ENCODE measurements around the gene HEPN1.

HEPN1 gene

DNA sequence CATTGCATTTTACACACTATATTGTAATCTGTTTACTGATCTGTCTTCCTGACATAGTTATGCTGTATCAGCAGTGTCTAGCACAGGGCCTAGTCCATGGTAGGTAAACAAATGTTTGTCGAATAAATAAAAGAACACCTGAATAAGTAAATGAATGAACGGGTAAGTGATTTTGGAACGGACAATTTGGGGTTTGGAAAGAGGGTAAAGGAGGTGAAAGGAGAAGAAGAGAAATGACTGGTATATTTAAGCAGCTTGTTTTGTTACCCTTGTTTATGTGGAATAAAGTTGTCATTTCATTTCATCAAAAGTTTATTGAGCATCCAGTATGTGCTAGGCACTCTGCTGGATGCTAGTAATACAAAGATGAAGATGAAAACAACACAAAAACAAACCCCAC is at the start of gene HEPN1:
TSS of gene HEPN1 (plus strand) at position 301 of the 400 bp plus-strand sequence.
- no peak for DNase-seq (ENCODE audit: low read depth)

DNA sequence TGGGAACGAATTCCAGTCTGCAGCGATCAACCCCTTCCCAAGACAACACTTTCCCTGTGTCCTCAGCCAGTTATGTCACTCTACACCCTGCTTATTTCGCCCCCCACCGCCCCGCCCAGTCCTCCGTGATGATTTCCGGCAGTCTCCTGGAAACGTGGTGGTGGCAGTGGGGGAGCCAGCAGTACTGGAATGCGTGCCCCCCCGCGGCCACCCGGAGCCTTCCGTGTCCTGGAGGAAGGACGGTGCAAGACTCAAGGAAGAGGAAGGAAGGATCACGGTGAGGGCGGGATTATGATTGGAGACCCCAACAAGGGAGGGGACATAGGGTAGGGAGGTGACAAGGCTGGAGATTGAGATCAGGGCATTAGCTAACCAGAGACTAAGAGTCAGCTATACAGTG is 49.7 kb upstream of the HEPN1 start:
- DNase-seq (ENCODE audit: low read depth), result no peak

DNA sequence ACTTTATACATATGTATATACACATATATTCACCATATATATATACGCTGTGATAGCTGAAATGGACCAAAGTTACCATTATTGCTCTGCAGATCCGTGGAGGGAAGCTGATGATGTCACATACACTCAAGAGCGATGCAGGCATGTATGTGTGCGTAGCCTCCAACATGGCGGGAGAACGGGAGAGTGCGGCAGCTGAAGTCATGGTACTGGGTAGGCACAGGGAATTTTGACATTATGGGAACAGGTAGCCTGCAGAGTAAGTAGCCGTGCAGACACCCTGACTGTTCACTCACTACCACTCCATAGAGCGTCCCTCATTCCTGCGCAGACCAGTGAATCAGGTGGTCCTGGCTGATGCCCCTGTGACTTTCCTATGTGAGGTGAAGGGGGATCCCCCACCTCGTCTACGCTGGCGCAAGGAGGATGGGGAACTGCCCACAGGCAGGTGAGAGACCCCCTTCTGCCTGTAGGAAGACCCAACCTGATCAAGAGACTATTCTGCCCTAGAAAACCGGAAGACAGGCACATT is 49.1 kb upstream of the HEPN1 start:
- DNase-seq (ENCODE audit: low read depth), result no peak

DNA sequence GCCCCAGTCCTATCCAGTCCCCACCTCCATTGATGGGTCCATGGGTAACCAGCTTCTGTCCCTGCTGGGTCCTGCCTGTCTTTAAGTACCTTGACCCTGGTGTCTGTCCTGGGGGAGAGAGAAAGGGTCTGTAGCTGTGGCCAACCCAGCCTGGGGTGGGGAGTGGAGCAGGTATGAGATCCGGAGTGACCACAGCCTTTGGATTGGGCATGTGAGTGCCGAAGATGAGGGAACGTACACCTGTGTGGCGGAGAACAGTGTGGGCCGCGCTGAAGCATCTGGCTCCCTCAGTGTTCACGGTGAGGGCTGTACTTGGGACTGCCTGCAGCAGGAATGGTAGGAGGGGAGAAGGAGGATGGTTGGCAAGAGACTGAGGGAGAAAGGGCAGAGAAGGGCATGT is 48.6 kb upstream of the HEPN1 start:
- DNase-seq (ENCODE audit: low read depth), result no peak

DNA sequence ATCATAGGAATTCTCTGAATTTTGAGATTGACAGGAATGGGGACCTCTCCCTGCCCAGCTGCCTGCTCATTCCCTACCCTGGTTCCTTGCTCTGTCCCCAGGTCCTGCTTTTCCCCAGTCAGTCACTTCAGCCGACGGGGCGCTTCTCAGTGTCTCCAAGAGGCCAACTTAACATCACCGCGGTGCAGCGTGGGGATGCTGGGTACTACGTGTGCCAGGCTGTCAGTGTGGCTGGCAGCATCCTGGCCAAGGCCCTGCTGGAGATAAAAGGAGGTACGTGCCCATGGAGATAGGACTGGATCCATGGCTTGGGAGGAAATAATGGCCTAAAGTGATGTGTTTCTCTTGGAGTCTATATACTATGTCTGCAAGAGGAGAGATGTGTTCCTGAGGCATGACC is 46.8 kb upstream of the HEPN1 start:
- DNase-seq (ENCODE audit: low read depth), result no peak

DNA sequence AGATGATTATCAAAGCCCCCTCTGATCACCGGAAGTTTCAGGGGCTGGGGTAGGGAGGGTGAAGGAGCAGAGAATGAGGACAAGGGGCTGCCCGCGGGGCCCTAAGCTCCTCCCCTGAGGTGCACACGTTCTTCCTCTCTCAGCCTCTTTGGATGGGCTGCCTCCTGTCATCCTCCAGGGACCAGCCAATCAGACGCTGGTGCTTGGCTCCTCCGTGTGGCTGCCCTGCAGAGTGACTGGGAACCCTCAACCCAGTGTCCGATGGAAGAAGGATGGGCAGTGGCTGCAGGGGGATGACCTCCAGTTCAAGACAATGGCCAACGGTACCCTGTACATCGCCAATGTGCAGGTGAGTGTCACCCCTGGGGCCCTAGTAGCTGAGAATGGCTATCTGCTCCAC is 46.3 kb upstream of the HEPN1 start:
- no peak for DNase-seq (ENCODE audit: low read depth)

DNA sequence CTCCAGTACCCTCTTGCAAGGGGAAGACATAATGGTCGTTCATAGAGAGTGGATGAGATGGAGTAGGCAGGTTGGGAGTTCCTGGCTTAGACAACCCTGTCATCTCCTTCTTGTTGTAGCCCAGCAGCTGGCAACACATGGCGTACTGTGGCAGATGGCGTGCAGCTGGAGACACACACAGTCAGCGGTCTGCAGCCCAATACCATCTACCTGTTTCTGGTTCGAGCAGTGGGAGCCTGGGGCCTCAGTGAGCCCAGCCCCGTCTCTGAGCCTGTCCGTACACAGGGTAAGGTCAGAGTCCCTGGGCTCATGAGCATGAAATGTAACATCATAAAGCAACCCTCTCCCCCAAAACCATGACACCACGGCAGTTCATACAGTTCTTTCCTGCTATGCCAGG is 45.1 kb upstream of the HEPN1 start:
- no peak for DNase-seq (ENCODE audit: low read depth)

DNA sequence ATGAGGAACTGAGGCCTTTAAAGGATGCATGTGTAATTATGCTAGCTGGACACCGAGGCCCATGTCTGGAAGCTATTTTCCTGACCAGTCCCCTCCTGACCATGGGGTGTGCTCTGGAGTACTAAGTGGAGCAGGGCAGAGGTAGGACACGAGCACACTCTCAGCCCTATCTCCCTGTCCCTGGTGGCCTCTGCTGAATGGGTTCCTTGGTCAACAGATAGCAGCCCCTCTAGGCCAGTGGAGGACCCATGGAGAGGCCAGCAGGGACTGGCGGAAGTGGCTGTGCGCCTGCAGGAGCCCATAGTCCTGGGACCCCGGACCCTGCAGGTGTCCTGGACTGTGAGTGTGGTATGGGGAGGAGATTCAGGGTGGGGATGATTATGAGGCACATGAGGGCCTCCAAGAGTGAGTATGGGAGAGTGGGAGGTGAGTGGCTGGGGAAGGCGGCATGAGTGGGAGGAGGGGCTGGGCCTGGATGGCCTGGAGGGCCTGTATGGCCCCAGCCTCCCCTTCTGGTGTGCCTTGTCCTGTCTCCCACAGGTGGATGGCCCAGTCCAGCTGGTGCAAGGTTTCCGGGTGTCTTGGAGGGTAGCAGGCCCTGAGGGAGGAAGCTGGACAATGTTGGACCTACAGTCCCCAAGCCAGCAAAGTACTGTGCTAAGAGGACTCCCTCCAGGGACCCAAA is 44.3 kb upstream of the HEPN1 start:
- no peak for DNase-seq (ENCODE audit: low read depth)

DNA sequence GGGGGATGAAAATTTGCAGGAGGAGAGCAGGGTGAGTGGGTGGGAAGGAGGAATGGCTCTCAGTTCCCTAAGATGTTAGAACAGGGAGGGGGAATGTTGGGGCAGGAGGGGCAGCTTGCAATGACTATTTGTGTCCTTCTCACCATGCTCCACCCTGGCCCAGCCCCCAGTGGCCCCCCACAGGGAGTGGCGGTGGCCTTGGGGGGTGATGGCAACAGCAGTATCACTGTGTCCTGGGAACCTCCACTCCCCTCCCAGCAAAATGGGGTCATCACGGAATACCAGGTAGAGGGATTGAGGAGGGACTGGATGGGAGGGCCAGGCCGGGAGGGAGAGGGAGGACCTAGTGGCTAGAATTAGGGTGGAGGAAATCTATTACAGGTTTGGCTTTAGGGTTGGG is 43.6 kb upstream of the HEPN1 start:
- DNase-seq (ENCODE audit: low read depth), result no peak

DNA sequence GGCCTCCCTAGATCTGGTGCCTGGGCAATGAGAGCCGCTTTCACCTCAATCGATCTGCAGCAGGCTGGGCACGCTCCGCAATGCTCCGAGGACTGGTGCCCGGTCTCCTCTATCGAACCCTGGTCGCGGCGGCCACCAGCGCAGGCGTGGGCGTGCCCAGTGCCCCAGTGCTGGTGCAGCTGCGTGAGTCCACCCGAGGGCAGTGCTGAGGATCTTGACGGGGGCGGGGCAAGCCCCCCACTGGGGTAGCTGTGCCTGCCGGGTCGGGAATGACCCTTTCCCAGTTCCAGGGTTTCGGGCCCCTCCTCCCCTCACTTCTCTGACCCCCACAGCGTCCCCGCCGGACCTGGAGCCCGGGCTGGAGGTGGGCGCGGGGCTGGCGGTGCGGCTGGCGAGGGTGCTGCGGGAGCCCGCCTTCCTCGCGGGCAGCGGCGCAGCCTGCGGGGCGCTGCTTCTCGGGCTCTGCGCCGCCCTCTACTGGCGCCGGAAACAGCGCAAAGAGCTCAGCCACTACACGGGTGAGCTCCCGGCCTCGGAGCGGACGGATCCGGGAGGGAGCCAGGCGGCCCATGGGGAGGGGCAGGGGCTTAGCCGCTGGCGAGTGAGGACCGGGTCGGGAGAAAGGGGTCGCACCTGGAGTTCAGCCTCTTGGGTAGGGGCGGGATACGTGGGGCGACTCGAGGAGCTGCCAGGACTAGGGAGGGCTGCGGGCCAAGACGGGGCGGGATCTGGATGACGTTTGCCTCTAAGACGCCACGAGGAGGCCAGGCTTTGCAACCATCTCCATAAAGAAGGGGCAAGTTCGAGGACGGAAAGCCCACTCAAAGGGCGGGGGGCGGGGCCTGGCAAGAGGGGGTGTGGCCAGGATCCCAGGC is 42.9 kb upstream of the HEPN1 start:
- peak; percentile 72 for DNase-seq (ENCODE audit: low read depth)

DNA sequence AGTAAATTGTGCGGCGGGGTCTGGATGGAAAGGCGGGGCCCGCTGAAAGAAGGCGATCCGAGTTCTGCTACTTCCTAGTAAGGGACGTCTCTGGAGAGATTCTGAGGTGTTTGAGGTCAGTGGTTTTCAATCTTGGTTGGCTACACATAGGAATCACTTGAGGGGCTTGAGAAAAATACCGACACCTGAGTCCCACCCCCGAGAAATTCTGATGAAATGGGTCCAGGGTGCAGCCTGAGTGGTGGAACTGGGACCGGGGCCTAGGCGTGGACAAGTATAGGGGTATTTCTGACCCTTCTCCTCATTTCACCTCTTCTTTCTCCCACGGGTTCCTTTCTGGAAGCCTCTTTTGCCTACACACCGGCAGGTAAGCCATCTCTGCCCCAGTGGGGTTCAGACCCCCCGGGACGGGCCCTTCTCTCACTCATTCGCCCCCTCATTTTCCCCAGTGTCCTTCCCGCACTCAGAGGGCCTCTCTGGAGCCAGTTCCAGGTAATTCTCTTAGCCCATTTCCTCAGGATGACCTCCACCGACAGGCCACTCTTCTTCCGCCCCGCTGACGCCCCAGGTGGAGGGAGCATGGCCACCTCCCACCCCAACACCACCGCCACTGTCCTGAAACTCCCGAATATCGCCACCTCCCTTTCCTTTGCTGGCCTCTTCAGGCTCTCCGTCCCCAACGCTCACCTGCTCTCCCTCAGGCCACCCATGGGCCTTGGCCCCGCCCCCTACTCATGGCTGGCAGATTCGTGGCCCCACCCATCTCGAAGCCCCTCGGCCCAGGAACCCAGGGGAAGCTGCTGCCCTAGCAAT is 42.0 kb upstream of the HEPN1 start:
- DNase-seq (ENCODE audit: low read depth), result no peak

DNA sequence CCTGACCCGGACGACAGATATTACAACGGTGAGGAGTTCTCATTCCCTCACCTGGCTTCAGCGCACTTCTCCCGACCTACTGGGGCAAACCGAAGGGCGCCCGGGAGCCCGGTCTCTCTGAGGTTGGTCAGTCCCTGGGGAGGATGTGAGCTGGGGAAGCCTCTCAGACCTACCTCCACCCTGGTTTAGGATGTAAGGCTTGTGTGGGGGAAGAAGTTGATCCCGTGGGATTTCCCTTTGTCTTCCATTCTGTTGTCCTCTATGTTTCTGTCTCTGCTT is 41.5 kb upstream of the HEPN1 start:
- no peak for DNase-seq (ENCODE audit: low read depth)

DNA sequence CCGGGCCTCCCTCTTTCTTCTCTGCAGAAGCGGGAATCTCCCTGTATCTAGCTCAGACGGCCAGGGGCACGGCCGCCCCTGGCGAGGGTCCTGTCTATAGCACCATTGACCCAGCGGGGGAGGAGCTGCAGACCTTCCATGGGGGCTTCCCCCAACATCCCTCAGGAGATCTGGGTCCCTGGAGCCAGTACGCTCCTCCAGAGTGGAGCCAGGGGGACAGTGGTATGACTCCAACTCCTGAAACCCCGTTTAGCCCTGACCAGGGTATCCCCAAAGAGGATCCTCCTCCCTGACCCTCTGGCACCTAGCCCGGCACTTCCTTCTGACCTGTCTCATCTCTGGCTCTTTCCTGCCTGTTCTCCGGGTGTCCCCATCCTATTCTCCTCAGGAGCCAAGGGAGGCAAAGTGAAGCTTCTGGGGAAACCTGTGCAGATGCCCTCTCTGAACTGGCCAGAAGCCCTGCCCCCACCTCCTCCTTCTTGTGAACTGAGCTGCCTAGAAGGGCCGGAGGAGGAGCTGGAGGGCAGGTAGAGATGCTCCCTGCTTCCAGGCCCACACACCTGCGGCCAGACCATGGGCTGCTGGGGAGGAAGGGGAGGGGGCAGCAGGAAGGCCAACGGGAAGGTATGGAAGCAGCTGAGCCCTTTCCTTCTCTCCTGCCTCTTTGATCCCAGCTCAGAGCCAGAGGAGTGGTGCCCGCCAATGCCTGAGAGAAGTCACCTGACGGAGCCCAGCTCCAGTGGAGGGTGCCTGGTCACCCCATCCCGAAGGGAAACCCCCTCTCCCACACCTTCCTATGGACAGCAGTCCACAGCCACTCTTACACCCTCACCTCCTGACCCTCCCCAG is 40.9 kb upstream of the HEPN1 start:
- no peak for DNase-seq (ENCODE audit: low read depth)

DNA sequence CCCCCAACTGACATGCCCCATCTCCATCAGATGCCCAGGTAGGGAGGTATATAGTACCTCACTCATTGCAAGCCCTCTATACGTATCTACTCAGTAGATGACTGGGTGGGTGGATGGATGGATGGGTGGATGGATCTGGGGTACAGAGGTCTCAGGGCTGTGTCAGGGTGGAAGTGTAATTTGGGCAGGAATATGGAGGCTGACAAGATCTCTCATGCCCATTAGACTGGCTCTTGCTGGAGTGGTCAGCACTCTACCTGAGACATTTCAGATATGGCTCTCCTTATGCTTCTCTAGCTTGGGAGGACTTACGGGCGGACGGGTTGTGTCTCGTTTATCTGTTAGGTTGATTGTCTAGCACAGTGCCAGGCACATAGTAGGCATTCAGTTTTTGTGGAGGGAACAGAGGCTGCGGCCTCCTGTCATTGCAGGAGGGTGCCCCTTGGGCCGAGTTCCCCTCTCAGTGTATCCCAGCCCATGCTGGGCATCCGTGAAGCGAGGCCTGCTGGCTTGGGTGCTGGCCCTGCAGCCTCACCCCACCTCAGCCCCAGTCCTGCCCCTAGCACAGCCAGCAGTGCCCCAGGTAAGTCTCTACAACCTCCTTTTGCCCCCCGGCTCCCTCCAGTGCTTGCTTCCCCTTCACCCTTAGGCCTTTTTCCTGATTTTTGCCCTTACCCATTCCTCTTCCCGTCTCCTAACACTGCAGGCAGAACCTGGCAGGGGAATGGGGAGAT is 40.1 kb upstream of the HEPN1 start:
- DNase-seq (ENCODE audit: low read depth), result no peak

DNA sequence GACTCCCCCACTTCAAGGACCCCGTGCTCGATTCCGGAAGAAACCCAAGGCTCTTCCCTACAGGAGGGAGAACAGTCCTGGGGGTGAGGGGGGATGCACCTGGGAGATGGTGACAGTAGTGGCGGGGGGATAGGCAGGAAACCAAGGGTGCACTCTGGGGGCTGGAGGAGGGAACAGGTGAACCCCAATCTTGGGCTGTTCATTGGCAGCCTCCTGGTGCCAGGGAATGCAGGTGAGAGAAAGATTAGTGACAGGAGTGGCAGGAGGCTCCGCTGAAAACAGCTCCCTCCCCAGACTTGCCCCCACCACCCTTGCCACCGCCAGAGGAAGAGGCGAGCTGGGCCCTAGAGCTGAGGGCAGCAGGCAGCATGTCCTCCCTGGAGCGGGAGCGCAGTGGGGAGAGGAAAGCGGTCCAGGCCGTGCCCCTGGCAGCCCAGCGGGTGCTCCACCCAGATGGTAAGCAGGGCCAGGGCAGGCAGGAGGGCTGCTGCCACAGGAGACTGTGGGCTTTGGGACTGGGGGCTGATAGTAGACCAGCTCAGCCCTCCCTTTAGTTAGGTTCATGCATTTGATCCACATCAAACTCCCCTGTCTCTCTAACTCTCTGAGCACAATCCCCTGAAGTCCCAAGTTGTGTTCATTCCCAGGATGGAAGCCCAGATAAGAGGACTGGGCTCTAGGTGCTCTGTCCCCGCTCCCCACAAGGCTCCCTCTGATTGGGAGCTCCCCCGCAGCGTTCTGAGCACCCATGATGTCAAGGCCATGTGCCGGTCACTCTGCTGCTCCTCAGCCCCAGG is 39.4 kb upstream of the HEPN1 start:
- DNase-seq (ENCODE audit: low read depth), result no peak

DNA sequence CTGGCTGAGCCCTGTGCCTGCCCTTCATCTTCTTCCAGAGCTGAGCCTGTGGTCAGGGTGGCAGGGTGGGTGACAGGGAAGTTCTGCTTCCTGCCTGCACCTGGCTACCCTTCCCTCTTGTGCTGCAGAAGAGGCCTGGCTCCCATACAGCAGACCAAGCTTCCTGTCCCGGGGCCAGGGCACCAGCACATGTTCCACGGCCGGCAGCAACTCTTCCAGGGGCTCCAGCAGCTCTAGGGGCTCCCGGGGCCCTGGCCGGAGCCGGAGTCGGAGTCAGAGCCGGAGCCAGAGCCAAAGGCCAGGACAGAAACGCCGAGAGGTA is 38.8 kb upstream of the HEPN1 start:
- no peak for DNase-seq (ENCODE audit: low read depth)

DNA sequence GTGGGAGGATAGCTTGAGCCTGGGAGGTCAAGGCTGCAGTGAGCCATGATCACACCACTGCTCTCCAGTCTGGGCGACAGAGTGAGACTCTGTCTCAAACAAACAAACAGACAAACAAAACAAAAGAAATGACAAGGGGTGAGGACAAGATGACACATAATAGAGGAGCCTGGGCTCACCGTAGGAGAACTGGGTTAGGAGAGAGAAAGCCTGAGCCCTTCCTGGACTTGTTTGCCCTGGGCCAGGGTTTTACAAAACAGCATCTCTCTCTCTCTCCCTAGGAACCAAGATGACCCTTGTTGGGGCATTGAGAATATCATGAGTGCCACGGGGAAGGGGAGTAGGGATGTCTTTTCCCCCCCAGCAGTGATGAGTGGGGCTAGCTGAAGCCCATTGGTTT is 38.1 kb upstream of the HEPN1 start:
- DNase-seq (ENCODE audit: low read depth), result no peak

DNA sequence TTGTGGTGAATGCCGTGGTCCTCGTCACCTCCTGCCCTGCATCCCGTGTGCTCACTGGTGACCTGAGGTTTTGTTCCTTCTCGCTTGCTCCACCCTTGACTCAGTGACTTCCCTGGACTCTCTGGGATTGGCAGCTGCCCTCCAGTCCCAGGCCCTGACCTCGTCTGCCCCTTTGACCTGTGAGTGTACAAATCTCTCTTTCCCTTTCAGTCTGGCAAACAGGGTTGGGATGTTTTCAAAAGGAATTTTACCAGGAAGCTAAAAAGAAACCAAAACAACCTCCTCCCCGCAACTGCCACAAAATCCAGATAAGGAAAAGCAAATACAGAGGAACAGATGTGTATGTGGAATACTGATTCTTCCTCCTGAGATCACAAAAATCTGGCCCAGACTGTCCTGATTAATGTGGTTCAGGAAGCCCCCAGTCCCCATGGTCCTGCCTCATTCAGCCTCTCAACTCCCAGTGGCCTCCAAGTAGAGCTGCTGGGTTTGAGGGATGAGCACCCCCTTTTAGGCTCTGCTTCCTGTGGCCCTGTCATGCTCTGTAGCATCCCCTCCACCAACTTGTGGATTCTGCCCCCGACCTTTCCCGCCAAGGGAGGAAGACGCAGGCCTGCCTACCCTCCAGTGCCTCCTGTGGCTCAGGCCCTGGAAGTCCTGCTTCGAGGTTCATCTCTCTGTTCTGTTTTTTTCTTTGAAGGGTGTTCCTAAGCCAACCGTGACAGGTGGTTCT is 36.5 kb upstream of the HEPN1 start:
- DNase-seq (ENCODE audit: low read depth), result no peak

DNA sequence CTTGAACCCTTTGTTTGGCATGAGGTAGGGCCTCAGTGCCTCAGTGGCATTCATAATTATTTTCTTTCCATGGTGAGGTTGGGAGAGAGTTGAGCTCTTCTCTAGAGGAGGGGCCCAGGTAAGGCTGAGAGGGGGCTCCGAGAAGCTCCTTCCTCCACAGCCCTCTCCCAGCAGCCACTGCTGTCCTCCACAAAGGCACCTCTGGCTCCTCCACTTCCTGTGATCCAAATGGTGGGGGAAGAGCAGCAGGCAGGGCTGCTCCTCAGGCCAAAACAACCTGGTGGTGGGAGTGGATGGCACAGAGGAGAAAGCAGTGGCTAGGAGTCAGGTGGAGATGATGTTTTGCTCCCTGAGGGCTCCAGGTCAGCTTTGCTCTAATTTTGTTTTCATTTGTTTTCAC is 34.7 kb upstream of the HEPN1 start:
- no peak for DNase-seq (ENCODE audit: low read depth)
